ENCODE measurements around the gene LNP1.

DNA sequence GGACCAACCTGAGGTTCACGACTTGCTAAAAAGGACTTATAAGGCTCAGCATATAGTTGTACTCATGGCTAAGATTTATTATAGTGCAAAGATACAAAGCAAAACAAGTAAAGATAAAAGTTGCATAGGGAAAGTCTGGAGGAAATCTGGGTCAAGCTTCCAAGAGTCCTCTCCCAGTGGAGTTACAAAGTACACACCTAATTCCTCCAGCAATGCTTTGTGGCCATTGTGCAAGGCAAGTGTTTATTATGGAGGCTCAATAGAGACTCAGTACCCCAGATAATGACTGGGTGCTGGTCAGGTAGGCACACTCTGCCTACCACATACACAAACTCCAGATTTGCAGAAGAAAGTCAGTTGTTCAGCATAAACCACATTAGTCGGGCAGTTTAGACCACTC lies 22.9 kb downstream of the LNP1 start:
- TF ChIP-seq CTCF (IDR thresholded peaks at IDR 0.05) = no peak
- TF ChIP-seq EZH2phosphoT487 (IDR thresholded peaks at IDR 0.05) = no peak
- TF ChIP-seq EZH2 (IDR thresholded peaks at IDR 0.05) = no peak

Data from neural progenitor cell (in vitro differentiated cells).